ENCODE data around the gene OGDH. TPM values are rescaled to one million over a fixed set of nuclear protein-coding genes. Genes with fewer than 3 reads are reported as not detected.

Gene OGDH
- total and polyA plus RNA-seq, 2 experiments from 2014 or later: 31.4 to 75.3 TPM

DNA sequence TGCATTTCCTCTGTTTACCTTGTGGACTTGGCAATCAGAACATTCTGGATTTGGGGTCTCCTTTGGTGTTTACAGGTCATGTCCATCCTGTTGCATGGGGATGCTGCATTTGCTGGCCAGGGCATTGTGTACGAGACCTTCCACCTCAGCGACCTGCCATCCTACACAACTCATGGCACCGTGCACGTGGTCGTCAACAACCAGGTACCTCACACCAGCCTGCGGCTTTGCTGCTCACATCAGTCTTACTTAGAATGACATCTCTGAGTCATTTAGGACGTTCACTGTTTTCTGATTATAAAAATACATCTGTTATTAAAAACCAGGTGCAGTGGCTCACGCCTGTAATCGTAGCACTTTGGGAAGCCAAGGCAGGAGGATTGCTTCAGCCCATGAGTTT is 75.2 kb downstream of the OGDH start:
- H3K4me3 ChIP-seq: no peak overlapping the region
- DNase-seq: no peak
- TF ChIP-seq EZH2 (IDR thresholded peaks at IDR 0.05; ENCODE audit: insufficient read depth, poor library complexity, severe bottlenecking) (no peak), EZH2phosphoT487 (IDR thresholded peaks at IDR 0.05; ENCODE audit: insufficient read depth, low read depth) (no peak)
- in situ Hi-C loops (cut with MboI): no loop called here
- whole genome bisulfite sequencing, 2 experiments (ENCODE audit: low coverage in 1 of 2, low lambda C conversion rate in 2 of 2, missing lambda C conversion rate in 2 of 2): 92 to 97% methylated on average over 9 of the region's 9 CpGs
- H3K9ac ChIP-seq: no peak overlapping the region
- H3K4me2 ChIP-seq (ENCODE audit: unreplicated experiment): no peak overlapping the region
- no peaks in the 10 kb centered on the region for H3K79me2 ChIP-seq (ENCODE audit: insufficient read depth)
- no peaks in the 10 kb centered on the region for H4K20me1 ChIP-seq (ENCODE audit: insufficient read depth)
- H2AFZ ChIP-seq: no peak overlapping the region
- H3K27ac ChIP-seq: no peak overlapping the region
- no peaks in the 10 kb centered on the region for H3K9me2 ChIP-seq (ENCODE audit: insufficient read depth)
- H3F3A ChIP-seq (ENCODE audit: insufficient read depth): peaks cover 28% of the 10 kb centered on the region
- H3K36me3 ChIP-seq (ENCODE audit: low read depth): peaks cover 17% of the 10 kb centered on the region
- no peaks in the 10 kb centered on the region for H3K27me3 ChIP-seq (replicated peaks; ENCODE audit: insufficient read depth)
- H3K9me3 ChIP-seq (ENCODE audit: low read depth): no peaks in the 10 kb centered on the region
- H3K4me1 ChIP-seq (ENCODE audit: insufficient read depth): peaks cover 26% of the 10 kb centered on the region

DNA sequence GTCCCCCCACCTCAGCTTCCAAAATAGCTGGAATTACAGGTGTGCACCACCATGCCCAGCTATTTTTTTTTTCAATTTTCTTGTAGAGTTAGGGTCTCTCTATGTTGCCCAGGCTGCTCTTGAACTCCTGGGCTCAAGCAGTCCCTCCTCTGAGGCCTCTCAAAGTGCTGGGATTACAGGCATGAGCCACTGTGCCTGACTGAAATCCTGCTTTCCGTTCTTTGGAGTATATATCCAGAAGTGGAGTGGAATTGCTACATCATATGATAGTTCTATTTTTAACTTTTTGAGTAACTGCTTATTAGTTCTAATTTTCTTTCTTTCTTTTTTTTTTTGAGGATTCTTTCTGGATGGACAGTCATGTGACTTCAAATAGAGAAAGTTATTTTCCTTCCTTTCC is 79.3 kb downstream of the OGDH start:
- H4K20me1 ChIP-seq (ENCODE audit: insufficient read depth): no peaks in the 10 kb centered on the region
- TF ChIP-seq EZH2phosphoT487 (IDR thresholded peaks at IDR 0.05; ENCODE audit: insufficient read depth, low read depth) (no peak), EZH2 (IDR thresholded peaks at IDR 0.05; ENCODE audit: insufficient read depth, poor library complexity, severe bottlenecking) (no peak)
- no peaks in the 10 kb centered on the region for H3K4me1 ChIP-seq (ENCODE audit: insufficient read depth)
- H3K9me3 ChIP-seq (ENCODE audit: low read depth): no peaks in the 10 kb centered on the region
- 30 to 31% methylated on average over 1 of the region's 1 CpG for WGBS, 2 experiments (ENCODE audit: low coverage in 1 of 2, low lambda C conversion rate in 2 of 2, missing lambda C conversion rate in 2 of 2)
- peak; percentile 12 for DNase-seq
- H3K9me2 ChIP-seq (ENCODE audit: insufficient read depth): no peaks in the 10 kb centered on the region
- no peak overlapping the region for H2AFZ ChIP-seq
- no peaks in the 10 kb centered on the region for H3F3A ChIP-seq (ENCODE audit: insufficient read depth)
- no peaks in the 10 kb centered on the region for H3K79me2 ChIP-seq (ENCODE audit: insufficient read depth)
- no peak overlapping the region for H3K27ac ChIP-seq
- no peak overlapping the region for H3K9ac ChIP-seq
- no peak overlapping the region for H3K4me2 ChIP-seq (ENCODE audit: unreplicated experiment)
- peaks cover 14% of the 10 kb centered on the region for H3K36me3 ChIP-seq (ENCODE audit: low read depth)
- in situ Hi-C loops (cut with MboI): no loop called here
- H3K4me3 ChIP-seq: no peak overlapping the region
- no peaks in the 10 kb centered on the region for H3K27me3 ChIP-seq (replicated peaks; ENCODE audit: insufficient read depth)

DNA sequence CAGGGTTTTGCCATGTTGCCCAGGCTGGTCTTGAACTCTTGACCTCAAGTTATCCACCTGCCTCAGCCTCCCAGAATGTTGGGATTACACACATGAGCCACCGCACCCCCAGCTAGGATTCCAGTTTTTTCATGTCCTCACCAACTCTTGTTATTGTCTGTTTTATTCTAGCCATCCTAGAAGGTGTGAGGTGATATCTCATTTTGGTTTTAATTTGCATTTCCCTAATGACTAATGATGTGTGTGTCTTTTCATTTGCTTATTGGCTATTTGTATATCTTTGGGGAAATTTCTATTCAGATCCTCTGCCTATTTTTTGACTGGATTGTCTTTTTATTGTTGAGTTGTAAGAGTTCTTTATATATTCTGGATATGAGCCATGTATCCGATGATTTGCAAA is 83.0 kb downstream of the OGDH start:
- Histone ChIP-seq H3F3A (ENCODE audit: insufficient read depth) (peaks cover 8% of the 10 kb centered on the region; the same call in 1 of the 2 replicates), H4K20me1 (ENCODE audit: insufficient read depth) (no peaks in the 10 kb centered on the region), H3K36me3 (ENCODE audit: low read depth) (peaks cover 11% of the 10 kb centered on the region), H3K27me3 (replicated peaks; ENCODE audit: insufficient read depth) (no peaks in the 10 kb centered on the region), H3K27ac (no peak overlapping the region), H3K9me2 (ENCODE audit: insufficient read depth) (no peaks in the 10 kb centered on the region), H3K4me1 (ENCODE audit: insufficient read depth) (peaks cover 7% of the 10 kb centered on the region), H3K9ac (no peak overlapping the region), H3K4me2 (ENCODE audit: unreplicated experiment) (no peak overlapping the region), H3K4me3 (no peak overlapping the region), H3K9me3 (ENCODE audit: low read depth) (no peaks in the 10 kb centered on the region), H3K79me2 (ENCODE audit: insufficient read depth) (no peaks in the 10 kb centered on the region), H2AFZ (no peak overlapping the region)
- no peak for DNase-seq
- 73 to 79% methylated on average over 2 of the region's 2 CpGs for WGBS, 2 experiments (ENCODE audit: low coverage in 1 of 2, low lambda C conversion rate in 2 of 2, missing lambda C conversion rate in 2 of 2)
- TF ChIP-seq EZH2 (IDR thresholded peaks at IDR 0.05; ENCODE audit: insufficient read depth, poor library complexity, severe bottlenecking): no peak
- no peak for TF ChIP-seq EZH2phosphoT487 (IDR thresholded peaks at IDR 0.05; ENCODE audit: insufficient read depth, low read depth)
- in situ Hi-C loops (cut with MboI): no loop called here

DNA sequence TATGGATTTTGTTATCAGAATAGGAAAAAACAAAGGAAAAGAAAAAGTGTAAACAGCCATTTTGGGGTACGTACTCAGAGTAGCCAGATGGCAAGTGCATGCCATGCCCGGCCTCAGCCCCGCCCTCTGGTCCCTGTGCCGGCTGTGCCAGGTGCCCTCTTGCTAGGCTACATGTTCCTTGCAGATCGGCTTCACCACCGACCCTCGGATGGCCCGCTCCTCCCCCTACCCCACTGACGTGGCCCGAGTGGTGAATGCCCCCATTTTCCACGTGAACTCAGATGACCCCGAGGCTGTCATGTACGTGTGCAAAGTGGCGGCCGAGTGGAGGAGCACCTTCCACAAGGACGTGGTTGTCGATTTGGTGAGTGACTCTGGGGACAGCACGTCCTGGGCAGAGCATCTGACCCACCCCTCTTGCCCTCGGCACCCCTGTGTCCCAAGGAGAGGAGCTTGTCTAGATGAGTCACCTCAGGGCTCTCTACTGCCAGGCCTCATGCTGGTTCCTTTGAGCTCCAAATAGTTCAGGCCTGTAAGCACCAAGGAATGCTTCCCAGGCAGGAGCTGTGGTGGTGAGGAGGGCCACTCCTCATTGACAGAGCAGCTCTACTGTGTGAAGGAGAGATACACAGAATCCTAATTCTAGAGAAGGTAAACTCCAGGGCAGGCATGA is 87.3 kb downstream of the OGDH start:
- Histone ChIP-seq H3K79me2 (ENCODE audit: insufficient read depth) (no peaks in the 10 kb centered on the region), H3K9me2 (ENCODE audit: insufficient read depth) (no peaks in the 10 kb centered on the region), H3K9ac (peak overlapping the region; percentile 41; the same call in 1 of the 2 replicates), H3K27me3 (replicated peaks; ENCODE audit: insufficient read depth) (no peaks in the 10 kb centered on the region), H3K4me2 (ENCODE audit: unreplicated experiment) (no peak overlapping the region), H3K27ac (peak overlapping the region; percentile 61), H3K9me3 (ENCODE audit: low read depth) (no peaks in the 10 kb centered on the region), H3K4me1 (ENCODE audit: insufficient read depth) (peaks cover 10% of the 10 kb centered on the region), H3K4me3 (no peak overlapping the region), H2AFZ (no peak overlapping the region), H4K20me1 (ENCODE audit: insufficient read depth) (no peaks in the 10 kb centered on the region), H3K36me3 (ENCODE audit: low read depth) (peaks cover 27% of the 10 kb centered on the region; the same call in 1 of the 2 replicates), H3F3A (ENCODE audit: insufficient read depth) (peaks cover 14% of the 10 kb centered on the region)
- in situ Hi-C loops (cut with MboI): no loop called here
- TF ChIP-seq EZH2 (IDR thresholded peaks at IDR 0.05; ENCODE audit: insufficient read depth, poor library complexity, severe bottlenecking) (no peak), EZH2phosphoT487 (IDR thresholded peaks at IDR 0.05; ENCODE audit: insufficient read depth, low read depth) (no peak)
- 83 to 85% methylated on average over 19 of the region's 19 CpGs for WGBS, 2 experiments (ENCODE audit: low coverage in 1 of 2, low lambda C conversion rate in 2 of 2, missing lambda C conversion rate in 2 of 2)
- DNase-seq: peak; percentile 92
